SH-SY5Y (cell line): Measurements from ENCODE around the gene RPL32.

Experiments used
- GATA2 ChIP-seq: IDR thresholded peaks from 2 replicates; pipeline ENCODE4 v1.6.1; 2011; ENCODE audit warnings: mild to moderate bottlenecking, low read depth, low read length
- GATA3 ChIP-seq: IDR thresholded peaks from 2 replicates; pipeline ENCODE4 v1.6.1; 2011; ENCODE audit warnings: low read depth, mild to moderate bottlenecking, low read length, moderate library complexity

The RPL32 gene

DNA sequence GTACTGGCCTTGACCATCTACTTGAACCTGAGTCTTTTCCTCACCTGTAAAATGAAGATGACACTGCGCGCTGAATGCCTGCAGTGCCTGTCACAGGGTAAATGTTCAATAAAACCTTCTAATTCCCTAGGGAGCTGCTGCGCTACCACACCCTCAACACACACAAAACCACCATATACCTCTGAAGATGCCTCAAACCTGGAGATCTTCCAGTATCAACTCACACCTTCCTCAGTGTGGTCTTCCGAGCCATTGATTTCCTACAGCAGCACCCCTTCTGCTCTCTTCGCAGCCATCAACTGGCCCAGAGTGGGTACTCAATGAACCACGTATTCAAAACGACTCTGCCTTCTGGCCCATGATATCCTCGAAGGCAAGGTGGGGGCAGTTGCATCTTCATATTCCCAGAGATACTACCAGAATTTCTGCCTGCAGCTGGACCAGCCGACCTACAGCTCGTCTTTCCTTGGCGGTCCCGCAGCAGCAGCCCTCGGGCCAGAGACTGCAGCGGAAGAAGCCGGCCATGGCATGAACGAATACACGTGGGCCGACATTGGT, 695 bp downstream of the RPL32 start:
- TF ChIP-seq GATA2 (no peak), GATA3 (no peak)

GRCh38 chr3:12839156-12839946, 2.0 kb downstream of the RPL32 start:
- TF ChIP-seq GATA2 (no peak), GATA3 (no peak)

DNA sequence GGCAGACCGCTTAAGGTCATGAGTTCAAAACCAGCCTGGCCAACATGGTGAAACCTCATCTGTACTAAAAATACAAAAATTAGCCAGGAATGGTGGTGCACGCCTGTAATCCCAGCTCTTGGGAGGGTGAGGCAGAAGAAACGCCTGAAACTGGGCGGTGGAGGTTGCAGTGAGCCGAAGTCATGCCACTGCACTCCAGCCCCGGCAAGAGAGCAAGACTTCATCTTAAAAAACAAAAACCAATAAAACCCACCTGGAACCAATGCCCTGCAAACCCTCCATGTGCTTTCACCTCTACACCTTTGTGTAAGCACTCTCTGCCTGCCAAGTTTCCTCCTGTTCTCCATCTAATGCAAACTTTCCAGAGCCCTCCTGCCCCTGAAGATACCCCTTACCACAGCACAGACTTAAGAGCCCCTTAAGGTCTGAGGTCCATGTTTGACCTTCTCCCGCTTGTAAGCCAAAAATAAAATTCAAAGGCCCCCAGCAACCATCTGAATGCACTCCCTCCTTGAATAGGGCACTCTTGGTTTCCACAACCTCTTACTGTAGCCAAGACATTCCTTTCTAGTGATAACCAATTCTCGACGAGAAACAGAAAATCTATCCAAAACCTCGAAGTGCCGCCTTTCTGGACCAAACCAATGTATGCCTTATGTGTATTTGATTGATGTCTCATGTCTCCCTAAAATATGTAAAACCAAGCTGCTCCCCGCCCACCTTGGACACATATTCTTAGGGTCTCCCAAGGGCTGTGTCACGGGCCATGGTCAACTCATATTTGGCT, 3.0 kb downstream of the RPL32 start:
- no peak for TF ChIP-seq GATA2
- no peak for TF ChIP-seq GATA3

DNA sequence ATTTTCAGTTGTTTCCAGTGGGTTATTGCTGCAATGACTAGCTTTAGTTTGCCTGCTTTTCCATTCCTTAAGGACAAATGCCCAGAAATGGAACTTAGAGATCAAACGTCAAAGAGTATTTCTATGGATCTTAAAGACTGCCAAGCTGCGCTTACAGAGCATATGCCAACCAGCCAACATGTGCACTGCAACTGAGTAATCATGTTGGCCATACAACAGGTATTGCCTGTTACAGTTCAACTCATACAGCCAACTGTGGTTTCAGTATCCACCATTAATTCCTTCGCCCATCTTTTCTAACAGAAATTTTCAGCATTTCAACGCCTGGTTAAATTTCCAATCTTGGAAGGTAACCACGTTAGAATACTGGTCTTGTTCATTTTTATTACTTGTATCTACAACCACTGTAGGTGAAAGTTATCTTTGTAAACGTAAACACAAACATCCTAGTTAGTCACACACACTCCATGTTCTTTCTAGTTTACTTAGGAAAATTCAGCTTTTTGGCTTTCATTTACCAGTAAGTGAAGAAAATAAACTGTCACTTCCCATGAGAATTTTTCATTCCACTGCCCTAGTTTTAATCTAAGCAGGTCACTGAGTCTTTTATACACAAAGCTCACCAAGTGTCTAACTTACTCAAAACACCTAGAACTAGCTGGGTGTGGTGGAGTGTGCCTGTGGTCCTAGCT, 3.9 kb downstream of the RPL32 start:
- TF ChIP-seq GATA3 (no peak), GATA2 (no peak)

- TF ChIP-seq GATA3, result no peak
- TF ChIP-seq GATA2, result no peak
Observed at GRCh38 chr3:12835052-12835665, 6.2 kb downstream of the RPL32 start.

- TF ChIP-seq GATA2 (no peak), GATA3 (no peak)
Observed at GRCh38 chr3:12833222-12834161, 7.9 kb downstream of the RPL32 start.

- TF ChIP-seq GATA2 (no peak), GATA3 (no peak)
Observed at GRCh38 chr3:12832350-12833221, 8.8 kb downstream of the RPL32 start.

DNA sequence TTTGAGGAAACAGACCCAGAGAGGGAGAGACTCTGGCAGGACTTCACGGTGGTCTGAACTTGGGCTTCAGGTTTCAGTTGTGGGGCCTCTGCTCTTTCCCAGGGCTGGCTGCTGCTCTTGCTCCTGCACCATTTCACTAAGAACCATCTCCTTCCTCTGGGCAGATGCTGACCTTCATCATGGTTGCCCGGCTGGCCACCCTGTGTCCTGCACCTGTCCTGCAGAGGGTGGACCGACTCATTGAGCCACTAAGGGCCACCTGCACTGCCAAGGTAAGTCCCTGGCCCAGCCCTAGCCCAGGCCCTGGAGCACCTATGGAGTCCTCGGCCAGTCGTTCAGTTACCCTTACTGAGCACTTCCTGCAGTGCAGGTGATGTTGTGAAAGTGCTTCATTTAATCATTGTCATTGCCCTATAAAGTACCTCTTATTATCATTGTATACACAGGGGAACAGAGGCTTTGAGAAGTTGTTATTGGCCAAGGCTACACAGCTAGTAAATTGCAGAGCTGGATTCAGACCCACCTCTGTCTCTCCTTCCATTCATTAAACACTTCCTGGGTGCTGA, 10.0 kb downstream of the RPL32 start:
- TF ChIP-seq GATA3 (no peak), GATA2 (no peak)

GRCh38 chr3:12830785-12831156, 10.6 kb downstream of the RPL32 start:
- TF ChIP-seq GATA2 (no peak), GATA3 (no peak)

DNA sequence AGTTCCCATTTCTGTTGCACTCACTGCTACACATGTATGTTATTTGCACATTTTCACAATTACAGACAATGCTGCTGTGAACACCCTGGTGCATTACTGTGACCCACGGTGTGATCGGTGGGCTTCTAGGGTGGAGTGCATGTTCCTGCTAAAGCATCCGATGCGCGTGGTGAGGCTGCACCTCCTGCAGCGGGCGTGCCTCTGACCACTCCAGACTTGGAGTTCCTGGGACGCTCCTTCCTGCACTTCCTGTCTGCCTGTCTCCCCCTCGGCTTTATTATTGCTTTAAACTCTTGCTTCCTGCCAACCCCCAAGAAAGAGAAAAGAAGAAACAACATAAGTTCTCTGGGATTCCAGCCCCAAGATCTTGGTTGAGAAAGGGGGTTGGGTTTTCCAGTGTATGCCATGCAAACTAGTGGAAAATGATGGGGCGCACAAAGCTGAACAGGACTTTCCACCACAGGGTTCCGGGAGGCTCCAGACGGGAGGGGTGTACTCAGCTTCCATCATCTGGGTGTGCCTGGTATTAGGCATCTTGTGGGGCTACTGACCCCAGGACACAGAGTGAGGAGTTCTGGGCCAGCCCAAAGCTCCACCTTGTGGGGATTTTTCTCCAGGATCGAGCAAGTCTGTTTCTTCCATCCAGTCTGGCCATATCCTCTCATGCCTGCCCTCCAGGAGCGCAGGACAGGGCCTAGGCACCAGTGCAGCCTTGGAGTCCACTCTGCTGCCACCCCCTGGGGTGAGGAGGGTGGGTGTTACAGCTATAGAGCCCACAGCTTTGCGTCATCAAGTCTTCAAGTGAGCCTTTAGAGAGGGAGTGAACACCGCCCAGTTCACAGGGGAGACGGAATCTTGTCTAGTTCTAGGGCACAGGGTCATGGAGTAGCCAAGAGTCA, 11.2 kb downstream of the RPL32 start:
- TF ChIP-seq GATA3 (no peak), GATA2 (no peak)

DNA sequence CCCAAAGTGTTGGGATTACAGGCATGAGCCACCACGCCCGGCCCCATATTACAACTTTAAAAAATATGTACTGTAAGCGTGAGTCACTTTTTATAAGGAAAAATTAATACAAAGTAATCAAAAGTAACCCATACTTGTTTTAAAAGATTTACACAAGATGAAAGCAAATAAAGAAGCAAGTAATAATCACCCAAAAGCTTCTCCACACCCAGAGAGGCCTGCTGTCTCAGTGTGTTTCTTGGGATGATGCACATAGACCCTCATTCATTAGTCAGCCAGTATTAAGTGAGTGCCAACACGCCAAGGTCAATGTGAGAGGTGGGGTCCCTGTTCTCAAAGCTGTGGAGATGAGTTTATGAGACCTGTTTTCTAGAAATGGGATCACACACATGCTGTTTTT, 12.0 kb downstream of the RPL32 start:
- TF ChIP-seq GATA3 (no peak), GATA2 (no peak)

DNA sequence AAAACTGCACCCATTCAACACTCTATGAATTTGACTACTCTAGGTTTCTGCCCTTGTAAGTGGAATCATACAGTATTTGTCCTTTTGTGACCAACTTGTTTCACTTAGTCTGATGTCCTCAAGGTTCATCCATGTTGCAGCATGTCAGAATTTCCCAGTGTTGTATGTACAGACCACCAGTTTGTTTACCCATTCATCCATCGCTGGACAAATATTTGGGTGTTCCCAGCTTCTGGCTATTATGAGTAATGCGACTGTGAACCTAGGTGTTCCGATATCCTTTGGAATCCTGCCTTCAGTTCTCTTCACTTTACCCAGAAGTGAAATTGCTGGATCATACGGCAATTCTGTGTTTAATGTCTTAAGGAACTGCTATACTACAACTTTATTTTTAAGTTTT, 12.6 kb downstream of the RPL32 start:
- TF ChIP-seq GATA3, result no peak
- no peak for TF ChIP-seq GATA2
